K562 (cell line): ENCODE results near the gene NDUFA13. TPM values are rescaled to one million over a fixed set of nuclear protein-coding genes. Genes with fewer than 3 reads are reported as not detected.

Experiments
- ATF1 ChIP-seq, 2 experiments: fragments of 450-650 bp in 1 of 2; IDR thresholded peaks; 2 replicates each; pipeline ENCODE4 v1.6.1; 2016; ENCODE audit warnings: missing compliant biosample characterization in 1 of 2, missing genetic modification characterization in 1 of 2
- POLR2B ChIP-seq: fragments of 450-650 bp; IDR thresholded peaks from 2 replicates; pipeline ENCODE4 v1.6.1; 2018; ENCODE audit warnings: low read depth; ENCODE audit not compliant: partially characterized antibody
- polyA plus RNA-seq, 8 experiments: library from polyadenylated mRNA; depleted of rRNA in 4 of 8; stranded (reverse) in 5 of 8; unstranded in 3 of 8; fragments of >200 nt; fragmentation: Nextera tagmentation in 2 of 8; fragmentation: Illumina TruSeq in 1 of 8; extraction: Ambion mirVana in 2 of 8; extraction: Trizol in 1 of 8; gene quantifications; 2 replicates each; pipeline versions ENCODE4 v1.2.1 to v1.2.3, GENCODE V29; 2011 to 2014; ENCODE audit warnings: inconsistent platforms in 1 of 8, missing spikeins in 1 of 8
- total RNA-seq, 7 experiments: library from RNA; depleted of rRNA in 6 of 7; stranded (reverse); fragments of >200 nt in 6 of 7; fragmentation: Illumina TruSeq in 2 of 7; extraction: Trizol in 2 of 7; gene quantifications; 2 replicates each; pipeline versions ENCODE4 v1.2.1 to v1.2.3, GENCODE V29; 2011 to 2021; ENCODE audit warnings: low replicate concordance in 1 of 7
- TF ChIP-seq, protein P1 (sequence below): fragments of 250-450 bp; sonication (Bioruptor Pico); IDR thresholded peaks from 2 replicates; pipeline ENCODE4 v1.5.0; 2020; ENCODE audit warnings: mild to moderate bottlenecking, borderline replicate concordance
- TF ChIP-seq, protein P2 (sequence below): fragments of 450-650 bp; IDR thresholded peaks from 2 replicates; pipeline ENCODE4 v1.6.1; 2017; ENCODE audit warnings: antibody characterized with exemption, mild to moderate bottlenecking

Gene NDUFA13
- total and polyA plus RNA-seq, 9 of the 15 experiments (the other 6 are each of a cell fraction or from before 2014, with no cell fraction given) = 146 to 596 (median 429) TPM

DNA sequence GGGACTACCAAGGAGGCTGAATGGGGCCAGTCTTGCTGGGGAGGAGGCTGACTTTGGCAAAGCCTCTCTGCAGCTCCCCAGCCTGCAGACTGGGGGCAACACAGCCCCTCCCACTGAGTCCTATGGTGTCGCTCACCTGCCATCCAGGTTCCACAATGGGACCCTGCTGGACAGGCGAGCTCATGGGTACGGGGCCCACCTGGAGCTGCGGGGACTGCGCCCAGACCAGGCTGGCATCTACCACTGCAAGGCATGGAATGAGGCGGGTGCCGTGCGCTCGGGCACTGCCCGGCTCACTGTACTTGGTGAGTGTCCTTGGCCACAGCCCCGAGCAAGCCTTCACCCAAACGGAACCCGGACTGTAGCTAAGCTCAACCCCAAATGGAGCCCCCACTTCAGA lies 27.1 kb downstream of the NDUFA13 start (continued):
- TF ChIP-seq, protein P1, sequence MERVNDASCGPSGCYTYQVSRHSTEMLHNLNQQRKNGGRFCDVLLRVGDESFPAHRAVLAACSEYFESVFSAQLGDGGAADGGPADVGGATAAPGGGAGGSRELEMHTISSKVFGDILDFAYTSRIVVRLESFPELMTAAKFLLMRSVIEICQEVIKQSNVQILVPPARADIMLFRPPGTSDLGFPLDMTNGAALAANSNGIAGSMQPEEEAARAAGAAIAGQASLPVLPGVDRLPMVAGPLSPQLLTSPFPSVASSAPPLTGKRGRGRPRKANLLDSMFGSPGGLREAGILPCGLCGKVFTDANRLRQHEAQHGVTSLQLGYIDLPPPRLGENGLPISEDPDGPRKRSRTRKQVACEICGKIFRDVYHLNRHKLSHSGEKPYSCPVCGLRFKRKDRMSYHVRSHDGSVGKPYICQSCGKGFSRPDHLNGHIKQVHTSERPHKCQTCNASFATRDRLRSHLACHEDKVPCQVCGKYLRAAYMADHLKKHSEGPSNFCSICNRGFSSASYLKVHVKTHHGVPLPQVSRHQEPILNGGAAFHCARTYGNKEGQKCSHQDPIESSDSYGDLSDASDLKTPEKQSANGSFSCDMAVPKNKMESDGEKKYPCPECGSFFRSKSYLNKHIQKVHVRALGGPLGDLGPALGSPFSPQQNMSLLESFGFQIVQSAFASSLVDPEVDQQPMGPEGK (CRISPR knock-in tag) = no peak
- TF ChIP-seq, protein P2, sequence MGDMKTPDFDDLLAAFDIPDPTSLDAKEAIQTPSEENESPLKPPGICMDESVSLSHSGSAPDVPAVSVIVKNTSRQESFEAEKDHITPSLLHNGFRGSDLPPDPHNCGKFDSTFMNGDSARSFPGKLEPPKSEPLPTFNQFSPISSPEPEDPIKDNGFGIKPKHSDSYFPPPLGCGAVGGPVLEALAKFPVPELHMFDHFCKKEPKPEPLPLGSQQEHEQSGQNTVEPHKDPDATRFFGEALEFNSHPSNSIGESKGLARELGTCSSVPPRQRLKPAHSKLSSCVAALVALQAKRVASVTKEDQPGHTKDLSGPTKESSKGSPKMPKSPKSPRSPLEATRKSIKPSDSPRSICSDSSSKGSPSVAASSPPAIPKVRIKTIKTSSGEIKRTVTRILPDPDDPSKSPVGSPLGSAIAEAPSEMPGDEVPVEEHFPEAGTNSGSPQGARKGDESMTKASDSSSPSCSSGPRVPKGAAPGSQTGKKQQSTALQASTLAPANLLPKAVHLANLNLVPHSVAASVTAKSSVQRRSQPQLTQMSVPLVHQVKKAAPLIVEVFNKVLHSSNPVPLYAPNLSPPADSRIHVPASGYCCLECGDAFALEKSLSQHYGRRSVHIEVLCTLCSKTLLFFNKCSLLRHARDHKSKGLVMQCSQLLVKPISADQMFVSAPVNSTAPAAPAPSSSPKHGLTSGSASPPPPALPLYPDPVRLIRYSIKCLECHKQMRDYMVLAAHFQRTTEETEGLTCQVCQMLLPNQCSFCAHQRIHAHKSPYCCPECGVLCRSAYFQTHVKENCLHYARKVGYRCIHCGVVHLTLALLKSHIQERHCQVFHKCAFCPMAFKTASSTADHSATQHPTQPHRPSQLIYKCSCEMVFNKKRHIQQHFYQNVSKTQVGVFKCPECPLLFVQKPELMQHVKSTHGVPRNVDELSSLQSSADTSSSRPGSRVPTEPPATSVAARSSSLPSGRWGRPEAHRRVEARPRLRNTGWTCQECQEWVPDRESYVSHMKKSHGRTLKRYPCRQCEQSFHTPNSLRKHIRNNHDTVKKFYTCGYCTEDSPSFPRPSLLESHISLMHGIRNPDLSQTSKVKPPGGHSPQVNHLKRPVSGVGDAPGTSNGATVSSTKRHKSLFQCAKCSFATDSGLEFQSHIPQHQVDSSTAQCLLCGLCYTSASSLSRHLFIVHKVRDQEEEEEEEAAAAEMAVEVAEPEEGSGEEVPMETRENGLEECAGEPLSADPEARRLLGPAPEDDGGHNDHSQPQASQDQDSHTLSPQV = no peak
- no peak for TF ChIP-seq POLR2B
- TF ChIP-seq ATF1 (CRISPR knock-in tag; IDR thresholded peaks at IDR 0.05) = no peak
- TF ChIP-seq ATF1 (tag; IDR thresholded peaks at IDR 0.05) = no peak
